A673 (cell line): ENCODE results near the gene TECPR1. TPM values are rescaled to one million over a fixed set of nuclear protein-coding genes. Genes with fewer than 3 reads are reported as not detected.
A peak's percentile ranks its signal among the peaks of the same experiment; 100 is the strongest.

Source experiments
- BruUV-seq: library from RNA; stranded (reverse); fragments of 400-500 nt; replicated peaks from 2 replicates; lab custom pipeline; 2021; lab: Mats Ljungman, UMichigan
- CTCF ChIA-PET: fragments of 300-600 bp; sonication (Branson Sonifier 250); formaldehyde crosslinking; loops from one replicate; lab custom pipeline; 2022; ENCODE audit warnings: antibody characterized with exemption; lab: Charles Lee
- POLR2A ChIA-PET: fragments of 300-600 bp; sonication (Branson Sonifier 250); formaldehyde crosslinking; loops from one replicate; lab custom pipeline; 2022; ENCODE audit warnings: antibody characterized with exemption; ENCODE audit not compliant: low non-redundant PET; lab: Charles Lee
- DNase-seq: peaks from one replicate; pipeline ENCODE4 v3.0.0-alpha.2; 2015; ENCODE audit warnings: low spot score
- H3K27ac ChIP-seq: fragments of 200-600 bp; sonication (generic); 2 replicates; pipeline ENCODE4 v1.5.1; 2016; ENCODE audit warnings: mixed run types, low read depth, mild to moderate bottlenecking, mixed read lengths, antibody characterized with exemption, low read length; ENCODE audit not compliant: poor library complexity, severe bottlenecking
- H3K27me3 ChIP-seq: fragments of 200-600 bp; sonication (generic); replicated peaks from 2 replicates; pipeline ENCODE4 v1.6.1; 2017; ENCODE audit warnings: mixed run types, low read depth, mild to moderate bottlenecking, mixed read lengths, antibody characterized with exemption, low read length; ENCODE audit not compliant: insufficient read depth, poor library complexity
- H3K36me3 ChIP-seq: fragments of 200-600 bp; sonication (generic); 2 replicates; pipeline ENCODE4 v1.6.1; 2016; ENCODE audit warnings: mixed run types, mild to moderate bottlenecking, mixed read lengths, antibody characterized with exemption, low read length; ENCODE audit not compliant: insufficient read depth, poor library complexity, severe bottlenecking
- H3K4me1 ChIP-seq: fragments of 200-600 bp; sonication (generic); 2 replicates; pipeline ENCODE4 v1.6.1; 2017; ENCODE audit warnings: mixed run types, mild to moderate bottlenecking, mixed read lengths, antibody characterized with exemption, low read length; ENCODE audit not compliant: insufficient read depth, poor library complexity, severe bottlenecking
- H3K4me3 ChIP-seq: fragments of 200-600 bp; sonication (generic); 2 replicates; pipeline ENCODE4 v1.5.1; 2016; ENCODE audit warnings: low read depth, mixed run types, mild to moderate bottlenecking, mixed read lengths, low read length; ENCODE audit not compliant: poor library complexity, severe bottlenecking
- H3K9me3 ChIP-seq: fragments of 200-600 bp; sonication (generic); 2 replicates; pipeline ENCODE4 v1.6.1; 2016; ENCODE audit warnings: mixed run types, low read depth, mild to moderate bottlenecking, mixed read lengths, antibody characterized with exemption, low read length; ENCODE audit not compliant: poor library complexity, severe bottlenecking
- CTCF ChIP-seq: fragments of 300-800, 200-600 bp; sonication (generic); conservative IDR thresholded peaks from 2 replicates; pipeline ENCODE4 v1.5.1; 2017; ENCODE audit warnings: low read depth, mild to moderate bottlenecking, antibody characterized with exemption, low read length, moderate library complexity, mixed read lengths
- EZH2 ChIP-seq: fragments of 200-600 bp; sonication (generic); IDR thresholded peaks from 2 replicates; pipeline ENCODE4 v1.6.1; 2017; ENCODE audit warnings: borderline replicate concordance, low read depth, mild to moderate bottlenecking, mixed read lengths, antibody characterized with exemption, low read length; ENCODE audit not compliant: poor library complexity, severe bottlenecking
- intact Hi-C: fragments of 100-400 bp; cut with micrococcal nuclease; formaldehyde crosslinking; loops from one replicate; pipeline ENCODE4 v1.10.0; 2022; ENCODE audit not compliant: unreplicated experiment
- total RNA-seq: library from RNA; stranded (reverse); gene quantifications from 2 replicates; pipeline ENCODE4 v1.2.3, GENCODE V29; 2021

Gene TECPR1
- total RNA-seq, 1 experiment from 2014 or later, result 25.9 TPM

DNA sequence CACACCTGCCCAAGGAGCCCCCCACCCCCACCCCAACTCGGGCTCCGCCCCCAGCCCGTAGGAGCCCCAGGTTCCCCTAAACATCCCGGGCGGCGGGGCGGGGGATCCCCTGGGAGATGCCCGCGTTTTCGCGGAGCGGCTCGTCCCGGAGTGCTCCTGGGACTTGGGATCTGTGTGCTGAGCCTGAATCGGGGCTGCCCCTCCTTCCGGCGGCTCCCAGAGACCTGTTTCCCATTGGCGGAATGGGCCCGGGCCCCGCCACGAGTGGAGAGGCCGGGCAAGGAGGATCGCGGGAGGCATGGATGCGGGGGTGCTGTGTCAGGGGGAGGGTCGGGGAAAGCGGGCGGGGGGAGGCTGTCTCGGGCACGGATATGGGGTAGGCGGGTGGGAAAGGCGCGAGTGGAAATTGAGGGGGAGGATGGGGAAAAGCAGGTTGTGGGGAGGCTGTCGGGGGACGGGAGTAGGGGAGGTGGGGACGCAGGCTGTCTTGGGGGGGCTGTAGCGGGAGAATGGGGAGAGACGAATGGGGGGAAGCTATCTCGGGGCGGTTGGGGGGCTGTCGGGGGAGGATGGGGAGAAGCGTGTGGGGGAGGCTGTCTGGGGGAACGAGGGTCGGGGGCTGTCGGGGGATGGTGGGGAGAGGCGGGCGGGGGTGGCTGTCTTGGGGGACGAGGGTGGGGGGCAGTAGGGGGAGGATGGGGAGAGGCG is 41.4 kb downstream of the TECPR1 start:
- BruUV-seq, result no TSS peak
- Histone ChIP-seq H3K27me3 (no peaks in the 10 kb centered on the region), H3K4me3 (peak overlapping the region; percentile 30), H3K4me1 (no peaks in the 10 kb centered on the region), H3K36me3 (peaks cover 6% of the 10 kb centered on the region), H3K27ac (no peak overlapping the region), H3K9me3 (no peaks in the 10 kb centered on the region)
- CTCF ChIA-PET, result no interaction called here
- DNase-seq, result peak; percentile 31
- POLR2A ChIA-PET, result no interaction called here
- TF ChIP-seq EZH2 (no peak), CTCF (no peak)
- intact Hi-C loops, result no loop called here

GRCh38 chr7:98209166-98209920 is 42.7 kb downstream of the TECPR1 start:
- Histone ChIP-seq H3K36me3 (peaks cover 6% of the 10 kb centered on the region), H3K27ac (no peak overlapping the region), H3K9me3 (no peaks in the 10 kb centered on the region), H3K4me1 (no peaks in the 10 kb centered on the region), H3K4me3 (no peak overlapping the region), H3K27me3 (no peaks in the 10 kb centered on the region)
- BruUV-seq, result no TSS peak
- ChIA-PET CTCF (no interaction called here), POLR2A (no interaction called here)
- no peak for TF ChIP-seq EZH2
- TF ChIP-seq CTCF, result no peak
- no peak for DNase-seq
- intact Hi-C loops, result no loop called here

GRCh38 chr7:98206451-98207330 is 45.3 kb downstream of the TECPR1 start:
- ChIA-PET POLR2A (no interaction called here), CTCF (no interaction called here)
- no peak overlapping the region for H3K27ac ChIP-seq
- BruUV-seq, result no TSS peak
- no peak for DNase-seq
- H3K4me3 ChIP-seq, result no peak overlapping the region
- H3K27me3 ChIP-seq, result no peaks in the 10 kb centered on the region
- H3K4me1 ChIP-seq, result no peaks in the 10 kb centered on the region
- H3K36me3 ChIP-seq, result peaks cover 6% of the 10 kb centered on the region
- H3K9me3 ChIP-seq, result no peaks in the 10 kb centered on the region
- TF ChIP-seq EZH2, result no peak
- TF ChIP-seq CTCF, result no peak
- intact Hi-C loops, result no loop called here
